ENCODE data around the gene PROX2.

The PROX2 gene

GRCh38 chr14:74860899-74861733 is 14.8 kb downstream of the PROX2 start:
- Histone ChIP-seq H3K27ac (ENCODE audit: insufficient read depth, low read depth, low read length, poor library complexity, severe bottlenecking) (no peak overlapping the region), H3K27me3 (ENCODE audit: control insufficient read depth, insufficient read depth, low read length, poor library complexity, severe bottlenecking) (no peaks in the 10 kb centered on the region), H3K4me1 (ENCODE audit: control insufficient read depth, insufficient read depth, low read length) (no peaks in the 10 kb centered on the region), H3K4me3 (ENCODE audit: insufficient read depth, low read depth, low read length) (no peak overlapping the region), H3K9me3 (ENCODE audit: control insufficient read depth, low read length) (no peaks in the 10 kb centered on the region), H3K36me3 (ENCODE audit: control insufficient read depth, insufficient read depth, low read length) (no peaks in the 10 kb centered on the region)
- WGBS, 2 experiments, result 23 to 30% methylated on average over 7 of the region's 7 CpGs

DNA sequence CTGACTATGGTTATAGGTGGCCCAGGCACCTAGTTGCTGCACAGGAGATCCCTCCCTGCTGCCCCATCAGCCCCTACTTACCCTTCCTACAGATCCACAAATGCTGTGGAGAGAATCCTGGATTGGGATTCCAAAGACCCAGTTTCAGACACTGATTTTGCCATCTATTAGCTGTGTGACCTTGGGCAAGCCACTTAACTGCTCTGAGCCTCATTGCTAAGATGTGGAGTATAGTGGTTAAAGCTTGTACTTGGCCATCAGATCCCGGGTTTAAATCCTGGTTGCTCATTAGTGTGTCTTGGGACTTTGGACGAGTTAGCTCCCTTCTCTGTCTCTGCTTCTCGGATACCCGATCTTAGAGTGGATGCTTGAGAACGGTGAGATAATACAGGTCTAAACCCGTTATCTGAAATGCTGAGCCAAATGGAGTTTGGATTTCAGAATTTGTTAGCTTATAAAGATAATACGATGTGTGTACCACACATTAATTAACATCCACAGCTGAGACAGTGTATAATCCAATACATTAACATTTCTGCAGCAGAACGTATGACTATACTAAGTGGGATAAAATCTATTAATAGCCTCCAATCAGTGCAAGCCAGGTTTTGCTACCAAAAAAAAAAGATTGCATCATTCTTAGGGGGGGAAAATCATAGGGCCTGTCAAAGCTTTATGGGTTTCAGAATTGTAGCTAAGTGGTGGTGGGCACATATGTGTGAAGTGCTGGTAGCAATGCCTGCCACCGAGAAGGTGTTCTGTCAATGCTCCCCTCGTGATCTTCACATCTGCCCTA is 16.0 kb downstream of the PROX2 start:
- Histone ChIP-seq H3K4me3 (ENCODE audit: insufficient read depth, low read depth, low read length) (no peak overlapping the region), H3K27ac (ENCODE audit: insufficient read depth, low read depth, low read length, poor library complexity, severe bottlenecking) (no peak overlapping the region), H3K36me3 (ENCODE audit: control insufficient read depth, insufficient read depth, low read length) (no peaks in the 10 kb centered on the region), H3K27me3 (ENCODE audit: control insufficient read depth, insufficient read depth, low read length, poor library complexity, severe bottlenecking) (no peaks in the 10 kb centered on the region), H3K9me3 (ENCODE audit: control insufficient read depth, low read length) (no peaks in the 10 kb centered on the region), H3K4me1 (ENCODE audit: control insufficient read depth, insufficient read depth, low read length) (no peaks in the 10 kb centered on the region)
- WGBS, 2 experiments, result 78 to 83% methylated on average over 8 to 10 of the region's 10 CpGs

- no peaks in the 10 kb centered on the region for H3K9me3 ChIP-seq (ENCODE audit: control insufficient read depth, low read length)
- WGBS, 2 experiments, result 88 to 100% methylated on average over 1 of the region's 1 CpG
- no peak overlapping the region for H3K27ac ChIP-seq (ENCODE audit: insufficient read depth, low read depth, low read length, poor library complexity, severe bottlenecking)
- no peak overlapping the region for H3K4me3 ChIP-seq (ENCODE audit: insufficient read depth, low read depth, low read length)
- no peaks in the 10 kb centered on the region for H3K27me3 ChIP-seq (ENCODE audit: control insufficient read depth, insufficient read depth, low read length, poor library complexity, severe bottlenecking)
- no peaks in the 10 kb centered on the region for H3K4me1 ChIP-seq (ENCODE audit: control insufficient read depth, insufficient read depth, low read length)
- H3K36me3 ChIP-seq (ENCODE audit: control insufficient read depth, insufficient read depth, low read length), result no peaks in the 10 kb centered on the region
Measured at GRCh38 chr14:74858022-74858421, 17.9 kb downstream of the PROX2 start.

DNA sequence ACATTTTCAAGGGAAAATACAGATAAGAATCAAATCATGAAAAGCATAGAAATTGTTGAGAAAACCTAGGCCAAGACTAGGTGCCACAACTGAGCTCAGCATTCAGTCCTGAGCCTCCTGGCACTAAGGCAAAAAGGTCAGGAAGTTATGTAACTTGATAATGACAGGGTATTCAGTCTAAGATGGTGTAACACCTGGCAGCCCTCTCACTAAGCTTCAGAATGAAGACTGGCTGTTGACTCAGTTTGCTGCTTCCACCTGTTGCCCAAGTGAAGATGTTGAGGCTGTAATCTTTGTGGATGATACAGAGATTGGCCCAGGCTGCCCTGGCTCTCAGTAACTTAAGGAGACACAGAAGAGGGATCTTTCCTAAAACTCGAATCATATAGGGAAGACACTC is 19.6 kb downstream of the PROX2 start:
- Histone ChIP-seq H3K4me1 (ENCODE audit: control insufficient read depth, insufficient read depth, low read length) (no peaks in the 10 kb centered on the region), H3K9me3 (ENCODE audit: control insufficient read depth, low read length) (no peaks in the 10 kb centered on the region), H3K4me3 (ENCODE audit: insufficient read depth, low read depth, low read length) (no peak overlapping the region), H3K27me3 (ENCODE audit: control insufficient read depth, insufficient read depth, low read length, poor library complexity, severe bottlenecking) (no peaks in the 10 kb centered on the region), H3K27ac (ENCODE audit: insufficient read depth, low read depth, low read length, poor library complexity, severe bottlenecking) (no peak overlapping the region), H3K36me3 (ENCODE audit: control insufficient read depth, insufficient read depth, low read length) (no peaks in the 10 kb centered on the region)
- WGBS, 2 experiments, result 92% methylated on average over 1 of the region's 1 CpG

- Histone ChIP-seq H3K4me1 (ENCODE audit: control insufficient read depth, insufficient read depth, low read length) (no peaks in the 10 kb centered on the region), H3K27me3 (ENCODE audit: control insufficient read depth, insufficient read depth, low read length, poor library complexity, severe bottlenecking) (no peaks in the 10 kb centered on the region), H3K9me3 (ENCODE audit: control insufficient read depth, low read length) (no peaks in the 10 kb centered on the region), H3K27ac (ENCODE audit: insufficient read depth, low read depth, low read length, poor library complexity, severe bottlenecking) (no peak overlapping the region), H3K36me3 (ENCODE audit: control insufficient read depth, insufficient read depth, low read length) (no peaks in the 10 kb centered on the region), H3K4me3 (ENCODE audit: insufficient read depth, low read depth, low read length) (no peak overlapping the region)
- 68 to 70% methylated on average over 4 of the region's 4 CpGs for WGBS, 2 experiments
Measured at GRCh38 chr14:74855945-74856344, 20.0 kb downstream of the PROX2 start.

- Histone ChIP-seq H3K27me3 (ENCODE audit: control insufficient read depth, insufficient read depth, low read length, poor library complexity, severe bottlenecking) (no peaks in the 10 kb centered on the region), H3K4me3 (ENCODE audit: insufficient read depth, low read depth, low read length) (no peak overlapping the region), H3K27ac (ENCODE audit: insufficient read depth, low read depth, low read length, poor library complexity, severe bottlenecking) (no peak overlapping the region), H3K4me1 (ENCODE audit: control insufficient read depth, insufficient read depth, low read length) (no peaks in the 10 kb centered on the region), H3K9me3 (ENCODE audit: control insufficient read depth, low read length) (no peaks in the 10 kb centered on the region), H3K36me3 (ENCODE audit: control insufficient read depth, insufficient read depth, low read length) (no peaks in the 10 kb centered on the region)
- WGBS, 2 experiments, result 90 to 92% methylated on average over 7 of the region's 7 CpGs
Measured at GRCh38 chr14:74855021-74855420, 20.9 kb downstream of the PROX2 start.

GRCh38 chr14:74853581-74853980 is 22.4 kb downstream of the PROX2 start:
- Histone ChIP-seq H3K4me1 (ENCODE audit: control insufficient read depth, insufficient read depth, low read length) (no peaks in the 10 kb centered on the region), H3K27ac (ENCODE audit: insufficient read depth, low read depth, low read length, poor library complexity, severe bottlenecking) (no peak overlapping the region), H3K4me3 (ENCODE audit: insufficient read depth, low read depth, low read length) (no peak overlapping the region), H3K27me3 (ENCODE audit: control insufficient read depth, insufficient read depth, low read length, poor library complexity, severe bottlenecking) (no peaks in the 10 kb centered on the region), H3K9me3 (ENCODE audit: control insufficient read depth, low read length) (no peaks in the 10 kb centered on the region), H3K36me3 (ENCODE audit: control insufficient read depth, insufficient read depth, low read length) (no peaks in the 10 kb centered on the region)
- whole genome bisulfite sequencing, 2 experiments, result 87 to 91% methylated on average over 3 of the region's 4 CpGs

DNA sequence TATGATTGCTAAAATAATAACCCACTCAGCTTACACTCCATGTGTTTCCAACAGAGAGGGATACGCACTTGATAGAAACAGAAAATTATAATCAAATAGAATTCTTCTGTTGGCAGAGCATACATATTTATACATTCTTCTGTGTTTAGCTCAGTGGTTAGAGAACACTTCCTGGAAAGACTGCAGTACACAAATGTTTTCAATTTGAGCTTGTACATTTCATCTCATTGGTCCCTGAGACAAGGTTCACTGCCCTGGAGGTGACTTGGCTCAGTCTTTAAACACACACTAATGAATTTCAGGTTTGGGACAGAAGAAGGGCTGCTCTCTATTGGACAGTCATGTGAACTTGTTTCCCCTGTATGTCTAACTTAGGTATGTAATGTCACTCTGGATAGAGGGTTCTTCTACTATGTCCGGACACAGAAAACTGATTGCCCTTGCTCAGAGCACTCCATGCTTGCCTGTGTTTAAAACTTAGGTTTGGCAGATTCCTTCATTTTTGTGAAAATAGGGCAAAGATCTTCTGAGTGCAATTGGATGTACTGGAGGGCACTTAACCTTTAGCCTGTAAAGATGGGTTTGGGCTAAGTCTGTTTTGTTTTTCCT is 22.9 kb downstream of the PROX2 start:
- Histone ChIP-seq H3K27ac (ENCODE audit: insufficient read depth, low read depth, low read length, poor library complexity, severe bottlenecking) (no peak overlapping the region), H3K27me3 (ENCODE audit: control insufficient read depth, insufficient read depth, low read length, poor library complexity, severe bottlenecking) (no peaks in the 10 kb centered on the region), H3K36me3 (ENCODE audit: control insufficient read depth, insufficient read depth, low read length) (no peaks in the 10 kb centered on the region), H3K9me3 (ENCODE audit: control insufficient read depth, low read length) (no peaks in the 10 kb centered on the region), H3K4me3 (ENCODE audit: insufficient read depth, low read depth, low read length) (no peak overlapping the region), H3K4me1 (ENCODE audit: control insufficient read depth, insufficient read depth, low read length) (no peaks in the 10 kb centered on the region)
- WGBS, 2 experiments, result 64 to 75% methylated on average over 2 of the region's 2 CpGs

GRCh38 chr14:74848768-74849167 is 27.2 kb downstream of the PROX2 start:
- Histone ChIP-seq H3K27me3 (ENCODE audit: control insufficient read depth, insufficient read depth, low read length, poor library complexity, severe bottlenecking) (no peaks in the 10 kb centered on the region), H3K9me3 (ENCODE audit: control insufficient read depth, low read length) (no peaks in the 10 kb centered on the region), H3K27ac (ENCODE audit: insufficient read depth, low read depth, low read length, poor library complexity, severe bottlenecking) (no peak overlapping the region), H3K4me1 (ENCODE audit: control insufficient read depth, insufficient read depth, low read length) (no peaks in the 10 kb centered on the region), H3K4me3 (ENCODE audit: insufficient read depth, low read depth, low read length) (no peak overlapping the region), H3K36me3 (ENCODE audit: control insufficient read depth, insufficient read depth, low read length) (no peaks in the 10 kb centered on the region)
- WGBS, 2 experiments, result 89 to 93% methylated on average over 2 of the region's 2 CpGs

Data from ectodermal cell (in vitro differentiated cells).